ENCODE results near the gene NTSR2. TPM values are rescaled to one million over a fixed set of nuclear protein-coding genes. Genes with fewer than 3 reads are reported as not detected.

Gene NTSR2
- total RNA-seq, 1 donor from 2014 or later, result not detected

DNA sequence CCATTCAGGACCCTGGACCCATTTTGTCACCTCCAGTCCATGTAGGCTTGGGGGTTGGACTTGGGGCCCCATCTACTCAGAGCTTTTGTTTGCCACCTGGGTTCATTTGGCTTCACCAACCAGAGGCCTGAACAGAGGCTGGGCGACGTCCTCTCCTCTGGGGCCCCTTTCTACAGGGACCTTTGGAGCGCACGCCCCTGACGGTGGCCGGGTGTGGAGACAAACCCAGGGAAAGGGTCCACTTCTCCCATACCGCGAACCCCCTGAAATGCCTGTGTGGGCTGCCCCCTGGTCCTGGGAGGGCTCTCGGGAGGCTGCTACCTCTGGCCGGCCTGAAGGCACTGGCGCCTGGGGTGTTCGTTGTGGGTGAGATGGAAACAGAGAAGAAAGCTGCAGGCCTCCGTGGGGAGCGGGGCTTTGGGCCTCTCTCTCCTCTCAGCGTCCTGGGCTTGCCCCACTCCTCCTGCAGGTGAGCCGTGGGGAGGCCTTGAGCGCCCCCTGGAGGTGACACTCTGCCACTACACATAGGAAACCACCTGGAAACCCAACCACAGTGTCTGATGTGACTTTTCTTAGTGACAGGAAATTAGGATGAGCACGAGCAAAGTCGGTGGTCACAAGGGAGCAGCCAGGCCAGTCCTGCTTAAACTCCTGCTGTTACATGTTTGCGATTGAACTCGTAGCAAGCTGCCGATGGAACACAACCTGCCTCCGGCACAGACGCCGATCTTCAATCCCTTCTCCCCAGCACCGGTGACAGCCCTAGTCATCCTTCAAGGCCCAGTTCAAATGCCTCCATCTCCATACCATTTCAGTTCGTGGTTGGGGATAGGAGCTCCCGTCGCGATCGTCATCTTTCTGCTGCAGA, 12.0 kb upstream of the NTSR2 start:
- intact Hi-C loops (cut with DNase I), result no loop called here
- no peak for DNase-seq (ENCODE audit: low spot score)
- ATAC-seq, result no peak

DNA sequence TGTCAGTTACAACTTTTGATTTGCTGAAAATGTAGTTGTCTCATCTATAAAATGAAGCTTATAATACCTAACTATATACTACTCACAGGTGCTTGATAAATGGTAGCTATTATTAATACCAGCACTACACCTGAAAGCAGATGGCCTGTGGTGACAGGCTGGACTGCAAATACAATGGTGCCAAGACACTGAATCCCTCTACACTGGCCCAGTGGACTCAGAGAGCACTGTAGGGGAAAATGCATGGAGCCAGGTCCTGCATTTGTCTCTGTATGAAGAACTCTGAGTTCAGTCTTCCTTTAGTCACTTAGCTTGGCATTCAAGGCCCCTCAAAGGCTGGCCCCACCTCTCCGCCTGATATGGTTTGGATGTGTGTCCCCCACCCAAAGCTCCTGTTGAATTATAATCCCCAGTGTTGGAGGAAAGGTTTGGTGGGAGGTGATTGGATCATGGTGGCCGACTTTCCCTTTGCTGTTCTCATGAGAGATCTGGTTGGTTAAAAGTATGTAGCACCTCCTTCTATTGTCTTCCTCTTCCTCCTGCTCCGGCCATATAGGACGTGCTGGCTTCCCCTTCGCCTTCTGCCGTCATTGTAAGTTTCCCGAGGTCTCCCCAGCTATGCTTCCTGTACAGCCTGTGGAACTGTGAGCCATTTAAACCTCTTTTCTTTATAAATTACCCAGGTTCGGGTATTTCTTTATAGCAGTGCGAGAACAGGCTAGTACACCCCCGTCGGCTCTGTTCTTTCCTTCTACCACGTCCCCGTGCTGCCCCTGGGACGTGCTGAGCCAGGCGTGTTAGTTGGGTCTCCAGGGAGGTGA, 11.1 kb upstream of the NTSR2 start:
- intact Hi-C loops (cut with DNase I), result no loop called here
- ATAC-seq (no peak), DNase-seq (ENCODE audit: low spot score) (no peak)

DNA sequence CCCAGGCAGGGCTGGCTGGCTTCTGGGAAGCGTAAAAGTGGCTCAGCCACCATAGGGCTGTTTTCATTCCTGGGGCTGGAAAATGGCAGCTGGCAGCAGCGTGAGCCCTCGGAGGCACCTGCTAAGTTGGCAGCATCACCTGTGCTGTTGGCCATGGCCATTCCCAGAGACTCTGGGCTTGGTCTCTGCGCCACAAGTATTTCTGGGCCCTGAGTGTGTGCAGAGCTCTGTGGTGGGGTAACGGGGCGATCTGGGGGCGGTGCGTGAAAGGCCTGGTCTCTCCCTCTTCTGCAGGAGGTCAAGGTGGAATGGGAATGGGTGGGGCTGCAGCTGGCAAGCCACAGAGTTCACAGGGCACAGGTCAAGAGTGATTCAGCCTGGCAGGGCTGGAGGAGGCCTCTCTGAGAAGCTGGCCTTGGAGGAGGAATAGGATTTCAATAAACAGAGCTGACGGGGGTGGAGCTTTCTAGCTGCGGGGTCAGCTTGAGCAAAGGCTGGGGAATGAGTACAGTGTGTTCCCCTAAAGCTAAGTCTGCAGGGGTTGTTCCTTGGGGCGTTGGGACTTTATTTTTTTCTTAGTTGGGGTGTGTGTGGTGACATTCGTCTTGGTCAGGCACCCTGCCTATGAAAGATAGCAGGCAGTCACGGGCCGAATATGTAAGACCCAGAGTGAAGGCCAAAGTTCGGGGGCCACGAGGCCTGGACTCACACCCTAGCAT, 10.3 kb upstream of the NTSR2 start:
- peak; percentile 54 for DNase-seq (ENCODE audit: low spot score)
- peak; percentile 60 for ATAC-seq
- intact Hi-C loops (cut with DNase I), result no loop called here

DNA sequence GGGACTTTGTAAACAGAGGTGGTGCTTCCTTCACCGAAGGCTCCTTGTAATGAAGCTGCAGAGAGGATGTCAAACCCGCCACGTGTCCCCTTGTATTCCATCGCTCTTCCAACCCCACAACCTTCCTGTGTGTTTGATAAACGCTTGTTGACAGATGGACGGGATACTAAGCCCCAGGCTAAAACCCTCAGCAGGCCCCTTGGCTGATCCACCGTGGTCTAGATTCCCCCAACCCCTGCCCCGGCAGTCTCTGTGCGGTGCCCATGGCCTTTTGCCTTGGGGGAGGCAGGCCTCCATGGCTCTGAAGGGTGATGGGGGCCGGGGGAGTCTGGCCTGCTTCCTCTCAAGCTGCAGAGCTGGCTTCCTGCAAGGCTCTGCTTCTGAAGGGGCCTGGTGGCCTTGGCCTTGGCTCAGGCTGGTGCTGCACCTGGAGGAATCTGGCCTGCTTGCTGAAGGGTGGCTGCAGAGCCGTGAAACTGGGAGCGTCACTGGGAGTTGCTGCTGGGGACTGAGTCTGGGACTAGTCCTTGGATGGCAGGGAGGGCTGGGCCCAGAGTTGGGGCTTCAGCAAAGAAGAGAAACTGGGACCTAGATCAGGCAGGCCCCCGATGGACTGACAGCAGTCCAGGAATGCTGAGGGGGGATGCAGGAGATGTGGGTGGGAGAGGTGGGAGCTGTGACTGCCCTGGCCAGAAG, 9.6 kb upstream of the NTSR2 start:
- peak; percentile 40 for DNase-seq (ENCODE audit: low spot score)
- ATAC-seq, result no peak
- intact Hi-C loops (cut with DNase I), result no loop called here

DNA sequence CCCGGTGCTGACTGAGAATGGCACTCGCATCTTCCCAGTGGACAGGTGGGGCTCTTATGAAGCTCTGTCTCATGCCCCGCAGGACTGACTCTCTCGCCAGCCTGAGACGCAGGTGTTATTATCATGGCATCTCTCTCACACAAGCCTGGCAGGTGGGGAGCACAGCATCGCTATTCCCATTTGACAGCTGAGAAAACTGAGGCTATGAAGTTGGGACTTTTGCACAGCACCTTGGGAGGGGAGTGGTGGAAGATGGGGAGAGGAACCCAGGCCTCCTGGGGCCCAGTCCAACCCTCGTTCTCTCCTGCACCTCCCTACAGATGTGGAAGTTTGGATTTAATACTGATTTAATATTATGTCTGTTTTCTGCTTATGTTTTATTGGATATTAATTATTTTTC, 9.0 kb upstream of the NTSR2 start:
- intact Hi-C loops (cut with DNase I), result no loop called here
- ATAC-seq (no peak), DNase-seq (ENCODE audit: low spot score) (no peak)

DNA sequence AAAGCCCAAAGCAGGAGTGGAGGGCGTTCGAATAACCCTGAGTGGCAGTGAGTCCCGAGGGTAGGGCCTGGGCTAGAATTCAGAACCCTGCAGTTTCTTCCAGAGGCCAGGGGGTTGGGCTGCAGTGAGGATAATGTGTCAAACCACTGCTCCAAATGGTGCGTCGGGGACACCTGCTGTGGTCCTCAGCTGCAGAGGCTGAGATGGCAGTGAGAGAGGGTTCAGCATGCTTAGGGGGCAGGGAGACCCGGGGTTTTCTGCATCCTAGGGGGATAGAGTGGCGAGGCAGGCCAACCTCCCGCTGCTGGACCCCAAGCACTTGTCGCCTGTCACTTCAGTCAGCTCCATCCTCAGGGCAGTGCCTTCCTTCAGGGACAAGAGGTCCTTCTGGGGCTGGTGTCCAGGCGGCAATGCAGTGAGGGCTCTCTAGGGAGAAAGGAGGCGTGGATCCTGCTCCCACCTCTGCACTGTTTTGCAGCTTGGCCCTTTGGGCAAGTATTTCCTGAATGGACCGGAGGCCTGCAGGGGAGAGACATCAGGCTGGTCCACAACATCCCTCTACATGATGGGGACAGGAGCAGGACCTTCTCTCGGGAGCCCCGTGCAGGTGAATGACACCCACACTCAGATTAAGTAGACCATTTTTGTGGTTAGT, 8.4 kb upstream of the NTSR2 start:
- intact Hi-C loops (cut with DNase I), result no loop called here
- DNase-seq (ENCODE audit: low spot score) (peak; percentile 27), ATAC-seq (no peak)

DNA sequence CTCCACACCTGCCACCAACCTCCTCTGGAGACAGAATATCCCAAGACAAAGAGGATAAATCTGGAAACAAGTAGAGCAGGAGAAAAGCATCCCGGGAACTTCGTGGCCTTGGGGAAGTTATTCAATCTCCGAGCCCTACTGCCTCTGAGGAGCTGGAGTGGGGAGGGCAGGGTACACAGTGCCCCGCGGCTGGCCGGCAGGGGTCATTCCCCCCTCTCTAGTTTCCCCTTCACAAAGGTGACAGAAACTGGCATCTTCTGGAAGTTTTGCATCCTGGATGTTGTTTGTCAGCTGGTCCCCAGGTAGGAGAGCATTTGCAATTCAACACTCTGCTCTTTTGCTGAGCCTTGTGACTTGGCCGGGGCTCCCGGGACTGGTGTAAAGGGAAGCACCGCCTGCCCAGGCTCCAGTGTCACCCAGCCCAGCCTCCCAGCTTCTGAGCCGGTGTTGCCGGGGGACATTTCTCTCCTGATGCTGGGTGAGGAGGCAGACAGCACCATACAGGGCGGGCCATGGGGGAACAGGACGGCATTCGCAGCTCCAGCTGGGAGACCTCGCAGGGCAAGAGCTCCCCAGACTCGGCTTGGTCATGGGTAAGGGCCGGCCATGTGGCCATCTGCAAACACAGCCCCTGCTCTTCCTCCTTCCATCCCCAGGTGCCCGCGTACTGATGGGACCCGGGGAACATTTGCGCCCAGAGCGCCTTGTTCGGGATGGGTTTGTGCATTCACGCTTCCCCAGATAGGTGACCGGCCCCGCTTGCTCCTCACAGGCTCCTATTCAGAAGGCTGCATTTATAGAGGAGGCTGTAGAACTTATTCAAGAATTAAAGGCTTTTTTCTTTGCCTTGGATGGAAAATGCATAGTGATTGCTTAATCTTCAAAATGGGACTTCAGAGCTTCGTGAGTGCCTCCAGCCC, 7.4 kb upstream of the NTSR2 start:
- ATAC-seq, result peak; percentile 23
- DNase-seq (ENCODE audit: low spot score), result peak; percentile 55
- intact Hi-C loops (cut with DNase I), result no loop called here

DNA sequence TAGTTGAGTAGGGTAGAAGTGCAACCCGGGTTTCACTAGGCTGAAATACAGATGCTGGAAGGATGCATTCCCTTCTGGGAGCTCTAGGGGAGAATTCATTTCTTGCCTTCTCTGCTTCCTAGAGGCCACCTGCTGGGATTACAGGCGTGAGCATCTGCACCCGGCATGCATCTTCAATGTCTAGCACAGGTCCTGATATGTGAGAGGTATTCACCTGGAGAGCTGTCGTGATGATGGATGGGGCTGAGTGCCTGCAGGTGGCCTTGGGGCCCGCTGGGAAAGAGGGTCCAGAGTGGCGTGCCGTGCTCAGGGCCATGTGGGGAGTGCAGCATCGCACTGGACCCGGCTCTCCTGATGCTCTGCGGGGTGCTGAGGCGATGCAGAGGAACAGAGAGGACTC, 6.6 kb upstream of the NTSR2 start:
- DNase-seq (ENCODE audit: low spot score) (peak; percentile 28), ATAC-seq (no peak)
- intact Hi-C loops (cut with DNase I), result no loop called here

DNA sequence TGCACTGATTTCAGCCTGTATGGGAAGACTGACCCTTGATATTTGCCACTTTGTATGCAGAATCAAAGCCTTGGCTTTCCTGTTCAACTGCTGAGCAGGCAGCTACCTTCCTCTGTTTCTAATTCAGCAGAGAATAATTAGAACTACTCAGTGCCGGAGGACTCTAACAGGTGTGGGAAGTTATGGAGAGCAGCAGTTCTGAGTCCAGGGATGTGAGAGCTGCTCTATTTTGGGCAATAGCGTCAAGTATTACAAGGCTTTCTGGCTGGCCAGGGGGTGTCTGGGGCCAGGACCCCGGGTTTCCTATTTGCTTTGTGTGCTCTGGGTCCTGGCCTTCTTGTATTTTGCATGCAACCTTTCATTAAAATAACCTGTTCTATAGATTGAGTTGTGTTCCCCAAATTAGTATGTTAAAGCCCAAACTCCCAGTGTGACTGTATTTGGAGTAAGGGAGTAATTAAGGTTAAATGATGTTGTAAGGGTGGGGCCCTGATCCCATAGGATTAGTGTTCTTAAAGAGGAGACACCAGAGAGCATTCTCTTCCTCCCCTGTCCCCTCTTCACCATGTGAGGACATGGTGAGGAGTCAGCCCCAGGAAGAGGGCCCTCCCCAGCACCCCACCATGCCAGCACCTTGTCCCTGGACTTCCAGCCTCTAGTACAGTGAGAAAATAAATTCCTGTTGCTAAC, 5.6 kb upstream of the NTSR2 start:
- no peak for ATAC-seq
- peak; percentile 10 for DNase-seq (ENCODE audit: low spot score)
- intact Hi-C loops (cut with DNase I), result no loop called here

DNA sequence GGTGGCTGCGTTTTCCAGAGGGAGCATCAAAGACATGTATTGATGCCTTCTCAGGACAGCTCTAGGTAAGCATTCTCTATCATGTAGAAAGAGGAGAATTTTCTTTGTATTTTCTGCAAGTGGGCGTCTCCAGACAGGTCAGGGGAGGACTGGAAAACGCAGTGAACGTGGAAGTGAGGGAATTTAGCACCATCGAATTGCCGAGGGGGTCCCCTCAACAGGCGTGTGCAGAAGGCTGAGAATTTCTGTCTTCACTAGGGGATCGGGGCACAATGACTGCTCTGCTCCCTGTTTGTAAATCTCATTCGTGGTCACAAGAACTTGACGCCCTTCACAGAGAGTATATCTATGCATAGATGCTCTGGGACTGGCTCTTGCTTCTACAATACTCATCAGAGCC, 5.0 kb upstream of the NTSR2 start:
- peak; percentile 21 for DNase-seq (ENCODE audit: low spot score)
- intact Hi-C loops (cut with DNase I), result no loop called here
- ATAC-seq, result no peak

DNA sequence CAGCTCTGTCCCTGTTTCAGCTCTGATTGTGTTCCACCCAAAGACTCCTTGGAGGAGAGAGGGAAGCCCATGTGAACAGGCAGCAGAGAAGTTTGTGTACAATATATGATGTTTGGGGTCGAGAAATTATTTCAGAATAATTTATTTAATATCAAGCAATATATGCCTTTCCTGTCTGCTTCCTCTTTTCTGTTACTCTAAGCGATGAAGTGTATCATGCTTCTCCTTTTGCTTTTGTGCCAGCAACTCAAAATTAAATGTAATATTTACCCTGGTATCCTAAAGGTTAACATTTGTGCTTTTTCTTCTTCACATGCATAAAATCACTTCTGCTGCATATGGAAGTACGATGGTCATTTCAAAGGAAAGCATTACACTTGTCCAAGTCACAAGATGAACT, 2.4 kb upstream of the NTSR2 start:
- intact Hi-C loops (cut with DNase I), result no loop called here
- ATAC-seq (no peak), DNase-seq (ENCODE audit: low spot score) (no peak)

DNA sequence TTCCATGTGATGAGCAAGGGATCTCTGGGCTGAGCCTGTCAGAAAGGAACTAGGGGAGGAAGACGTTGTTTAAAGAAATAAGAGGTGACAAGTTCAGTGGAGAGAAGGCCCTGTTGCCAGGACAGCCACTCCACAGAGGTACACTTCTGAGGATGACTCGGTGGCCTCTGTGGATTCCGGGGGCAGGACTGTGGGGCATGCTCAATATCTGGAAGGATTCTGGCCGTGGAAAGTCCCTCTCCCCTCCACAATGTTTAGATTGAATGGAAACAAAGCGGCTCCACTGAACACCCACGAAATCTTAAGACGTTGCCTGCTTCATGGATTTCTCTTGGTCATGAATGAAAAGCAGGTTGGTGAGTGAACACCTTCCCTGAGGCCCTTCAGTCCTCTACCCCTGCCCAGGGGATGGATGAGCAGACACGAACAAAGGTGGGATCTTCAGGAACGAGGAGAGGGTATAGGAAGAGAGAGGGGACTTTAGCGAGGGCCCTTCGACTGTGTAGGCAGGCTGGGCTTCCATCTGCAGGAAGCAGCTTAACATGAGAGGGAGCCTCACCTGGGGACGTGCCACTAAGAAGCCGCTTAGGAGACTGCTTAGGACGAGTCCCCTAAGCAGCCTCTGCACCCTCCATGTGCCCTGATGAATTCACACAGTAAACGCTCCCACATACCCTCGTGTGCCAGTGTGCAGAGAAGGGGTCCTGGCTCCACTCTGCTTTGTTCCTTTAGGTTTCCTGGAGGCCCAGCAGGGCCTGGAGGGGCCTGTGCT, 1.9 kb downstream of the NTSR2 start:
- DNase-seq (ENCODE audit: low spot score) (peak; percentile 14), ATAC-seq (no peak)
- intact Hi-C loops (cut with DNase I), result no loop called here

DNA sequence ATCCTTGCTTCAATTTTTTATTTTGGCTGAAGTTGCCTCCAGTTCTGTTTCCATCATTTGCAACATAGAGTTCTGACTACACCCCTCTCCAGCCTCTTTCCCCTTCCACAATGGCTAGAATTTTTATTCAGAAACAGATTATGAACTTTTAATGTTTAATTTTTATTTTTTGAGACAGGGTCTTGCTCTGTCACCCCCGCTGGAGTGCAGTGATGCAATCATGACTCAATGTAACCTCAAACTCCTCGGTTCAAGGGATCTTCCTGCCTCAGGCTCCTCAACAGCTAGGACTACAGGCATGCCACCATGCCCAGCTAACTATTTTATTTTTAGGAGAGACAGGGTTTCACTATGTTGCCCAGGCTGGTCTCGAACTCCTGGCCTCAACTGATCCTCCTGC, 2.8 kb downstream of the NTSR2 start:
- intact Hi-C loops (cut with DNase I), result no loop called here
- ATAC-seq, result no peak
- DNase-seq (ENCODE audit: low spot score), result peak; percentile 6

DNA sequence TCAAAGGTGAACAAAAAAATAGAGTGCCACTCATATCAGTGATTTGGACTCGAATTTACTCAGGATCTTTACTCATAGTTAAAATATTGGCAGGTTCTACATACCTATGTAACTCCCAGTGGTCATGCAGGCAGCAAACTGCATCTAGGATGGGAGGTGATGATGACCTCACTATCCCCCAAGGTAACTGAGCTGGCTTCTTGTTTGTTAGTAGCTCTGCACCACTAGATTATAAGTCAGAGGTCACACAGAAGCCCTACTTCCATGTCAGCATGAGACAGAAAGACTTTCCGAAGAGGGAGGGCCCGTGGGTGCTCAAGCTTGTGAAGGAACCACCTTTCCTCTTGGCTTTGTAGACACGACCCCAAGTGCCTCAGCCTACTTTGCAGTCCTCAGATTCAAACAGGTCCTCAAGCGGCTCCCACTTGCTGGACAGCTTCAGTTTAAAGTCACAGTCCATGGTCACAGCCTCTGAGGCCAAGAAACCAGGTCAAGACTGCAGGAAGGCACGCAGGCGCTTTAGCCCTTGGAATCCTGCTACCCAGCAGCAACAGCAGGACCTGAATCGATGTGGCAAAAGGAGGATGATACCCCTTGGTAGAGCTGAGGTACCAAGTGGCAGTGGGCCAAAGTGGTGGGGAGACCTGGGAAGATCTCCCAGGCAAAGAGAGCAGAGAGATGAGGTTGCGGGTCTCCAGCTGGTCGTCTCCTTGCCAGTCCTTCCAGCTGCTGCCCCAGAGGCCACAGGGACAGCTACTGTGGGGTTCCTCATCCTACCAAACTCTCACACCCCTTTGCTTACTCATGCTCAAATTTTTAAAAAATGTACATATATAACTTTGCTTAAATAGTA, 4.3 kb downstream of the NTSR2 start:
- DNase-seq (ENCODE audit: low spot score) (peak; percentile 28), ATAC-seq (no peak)
- intact Hi-C loops (cut with DNase I), result no loop called here

DNA sequence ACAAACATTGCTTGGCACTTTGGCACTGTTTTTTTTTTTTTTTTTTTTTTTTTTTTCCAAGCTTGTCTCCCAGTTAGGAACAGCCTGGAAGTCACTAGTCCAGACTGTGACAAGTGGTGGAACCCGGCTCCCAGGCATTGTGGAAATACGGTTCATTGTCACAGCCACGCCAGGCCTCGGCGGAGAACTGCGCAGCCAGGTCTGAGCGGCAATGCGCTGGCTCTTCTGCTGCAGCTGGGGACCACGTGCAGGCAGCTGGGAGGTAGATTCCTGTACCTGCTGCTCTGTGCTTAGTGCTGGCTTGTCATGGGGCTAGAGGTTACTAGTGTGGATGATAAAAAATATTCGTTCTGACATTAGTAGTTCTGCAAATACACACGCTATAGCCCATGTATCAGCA, 5.0 kb downstream of the NTSR2 start:
- peak; percentile 33 for DNase-seq (ENCODE audit: low spot score)
- no peak for ATAC-seq
- intact Hi-C loops (cut with DNase I), result no loop called here
